IMR-90 (cell line): ENCODE data around the gene MRPS15. TPM values are rescaled to one million over a fixed set of nuclear protein-coding genes. Genes with fewer than 3 reads are reported as not detected.
A peak's percentile ranks its signal among the peaks of the same experiment; 100 is the strongest.

ENCODE experiments used
- ATAC-seq: fragments of 200-7000 bp; cut with Tn5 transposase; 2 replicates; pipeline ENCODE4 v1.9.1; 2020; ENCODE audit warnings: low read depth, mild to moderate bottlenecking, moderate library complexity
- BruUV-seq: library from RNA; stranded (reverse); fragments of 400-500 nt; replicated peaks from 2 replicates; lab custom pipeline; 2021; lab: Mats Ljungman, UMichigan
- CTCF ChIA-PET: fragments of 300-600 bp; formaldehyde crosslinking; extraction: SDS; loops from one replicate; lab custom pipeline; 2021; ENCODE audit warnings: antibody characterized with exemption; lab: Yijun Ruan, JAX
- POLR2A ChIA-PET: fragments of 300-600 bp; sonication (Branson Sonifier 250); formaldehyde crosslinking; loops from one replicate; lab custom pipeline; 2022; ENCODE audit warnings: antibody characterized with exemption; ENCODE audit not compliant: unreplicated experiment; lab: Charles Lee
- DNase-seq: peaks from one replicate; pipeline ENCODE4 v3.0.0; 2013
- H2AFZ ChIP-seq: replicated peaks from 2 replicates; pipeline ENCODE3; 2013; ENCODE audit warnings: low read length, mild to moderate bottlenecking; ENCODE audit not compliant: poor library complexity
- H2AK5ac ChIP-seq: 2 replicates; pipeline ENCODE4 v1.6.1; 2013; ENCODE audit warnings: low read depth, low read length, inconsistent platforms
- H2AK9ac ChIP-seq: replicated peaks from 2 replicates; pipeline ENCODE3; 2013; ENCODE audit warnings: mild to moderate bottlenecking, low read depth, low read length, moderate library complexity; ENCODE audit not compliant: poor library complexity
- H2BK120ac ChIP-seq: 2 replicates; pipeline ENCODE4 v1.6.1; 2013; ENCODE audit warnings: low read depth, low read length, inconsistent platforms
- H2BK15ac ChIP-seq: 3 replicates; pipeline ENCODE4 v1.6.1; 2013; ENCODE audit warnings: low read depth, low read length, inconsistent platforms
- H2BK20ac ChIP-seq: 2 replicates; pipeline ENCODE4 v1.6.1; 2013; ENCODE audit warnings: low read depth, mild to moderate bottlenecking, inconsistent platforms, low read length, moderate library complexity
- H2BK5ac ChIP-seq: 2 replicates; pipeline ENCODE4 v1.6.1; 2013; ENCODE audit warnings: mild to moderate bottlenecking, low read depth, low read length, inconsistent platforms; ENCODE audit not compliant: poor library complexity, severe bottlenecking
- H3K14ac ChIP-seq: replicated peaks from 2 replicates; pipeline ENCODE4 v1.6.1; 2013; ENCODE audit warnings: low read depth, low read length, inconsistent platforms
- H3K18ac ChIP-seq: 2 replicates; pipeline ENCODE4 v1.6.1; 2013; ENCODE audit warnings: low read depth, low read length, control low read depth
- H3K23ac ChIP-seq: 2 replicates; pipeline ENCODE4 v1.6.1; 2013; ENCODE audit warnings: low read depth, low read length, inconsistent platforms
- H3K27ac ChIP-seq: 2 replicates; pipeline ENCODE4 v1.5.1; 2013; ENCODE audit warnings: mild to moderate bottlenecking, control low read depth, low read length; ENCODE audit not compliant: insufficient read depth
- H3K27me3 ChIP-seq: 2 replicates; pipeline ENCODE4 v1.6.1; 2013; ENCODE audit warnings: low read length; ENCODE audit not compliant: control insufficient read depth, insufficient read depth
- H3K36me3 ChIP-seq: 2 replicates; pipeline ENCODE4 v1.6.1; 2013; ENCODE audit warnings: low read length, mixed read lengths; ENCODE audit not compliant: control insufficient read depth, insufficient read depth
- H3K4ac ChIP-seq: 2 replicates; pipeline ENCODE4 v1.6.1; 2013; ENCODE audit warnings: low read depth, low read length, inconsistent platforms
- H3K4me1 ChIP-seq: 2 replicates; pipeline ENCODE4 v1.6.1; 2013; ENCODE audit warnings: low read length, mixed read lengths; ENCODE audit not compliant: control insufficient read depth, insufficient read depth
- H3K4me2 ChIP-seq: 2 replicates; pipeline ENCODE4 v1.6.1; 2013; ENCODE audit warnings: low read depth, mild to moderate bottlenecking, control low read depth, low read length, moderate library complexity
- H3K4me3 ChIP-seq: 2 replicates; pipeline ENCODE4 v1.5.1; 2013; ENCODE audit warnings: low read depth, mild to moderate bottlenecking, control low read depth, low read length, moderate library complexity; ENCODE audit not compliant: insufficient read depth
- H3K56ac ChIP-seq: 2 replicates; pipeline ENCODE4 v1.6.1; 2013; ENCODE audit warnings: low read length, inconsistent platforms; ENCODE audit not compliant: insufficient read depth; ENCODE audit errors: extremely low read depth
- H3K79me1 ChIP-seq, 2 experiments: 2 replicates each; pipeline ENCODE4 v1.6.1; 2013; ENCODE audit warnings: low read length in 2 of 2, inconsistent platforms in 1 of 2, low read depth in 1 of 2
- H3K9ac ChIP-seq: 2 replicates; pipeline ENCODE4 v1.6.1; 2013; ENCODE audit warnings: low read depth, low read length, control low read depth
- H3K9me1 ChIP-seq: 2 replicates; pipeline ENCODE4 v1.6.1; 2013; ENCODE audit warnings: low read length, inconsistent platforms; ENCODE audit not compliant: insufficient read depth
- H3K9me3 ChIP-seq: 2 replicates; pipeline ENCODE4 v1.6.1; 2013; ENCODE audit warnings: low read length; ENCODE audit not compliant: control insufficient read depth, insufficient read depth
- H4K20me1 ChIP-seq: 2 replicates; pipeline ENCODE4 v1.6.1; 2013; ENCODE audit warnings: low read length, inconsistent platforms; ENCODE audit not compliant: insufficient read depth
- H4K5ac ChIP-seq: 2 replicates; pipeline ENCODE4 v1.6.1; 2013; ENCODE audit warnings: mild to moderate bottlenecking, low read depth, low read length, control low read depth
- H4K8ac ChIP-seq, 2 experiments: 2 replicates each; pipeline ENCODE4 v1.6.1; 2013; ENCODE audit warnings: low read depth in 2 of 2, low read length in 2 of 2, control low read depth in 1 of 2, inconsistent platforms in 1 of 2
- H4K91ac ChIP-seq: 2 replicates; pipeline ENCODE4 v1.6.1; 2013; ENCODE audit warnings: low read depth, low read length, inconsistent platforms; ENCODE audit not compliant: insufficient read depth
- CEBPB ChIP-seq: IDR thresholded peaks from 2 replicates; pipeline ENCODE4 v1.6.1; 2012; ENCODE audit warnings: low read depth, low read length, improper control_type of control experiment
- POLR2A ChIP-seq: IDR thresholded peaks from 2 replicates; pipeline ENCODE4 v1.6.1; 2012; ENCODE audit warnings: mild to moderate bottlenecking, low read depth, low read length
- SMC3 ChIP-seq: fragments of 150-350 bp; IDR thresholded peaks from 2 replicates; pipeline ENCODE4 v1.6.1; 2016; ENCODE audit warnings: low read depth, mild to moderate bottlenecking, antibody characterized with exemption, low read length, moderate library complexity
- WGBS, 2 experiments: methylation state at CpG; one replicate each; pipeline versions ENCODE4 v1.1.5 to v1.1.7; 2013; ENCODE audit warnings: missing lambda C conversion rate in 2 of 2; ENCODE audit not compliant: insufficient read length in 1 of 2; ENCODE audit errors: extremely low coverage in 2 of 2; 5-methylcytosine and 5-hydroxymethylcytosine counted together
- dilution Hi-C: fragments of 300-500 bp; cut with HindIII; formaldehyde crosslinking; loops from one replicate; pipeline ENCODE4 v1.14.3; 2018; ENCODE audit warnings: low sequenced_read_pairs; ENCODE audit not compliant: unreplicated experiment
- in situ Hi-C: fragments of 300-500 bp; cut with MboI; formaldehyde crosslinking; loops from 3 replicates; pipeline ENCODE4 v1.14.3; 2019; ENCODE audit warnings: low sequenced_read_pairs, inconsistent platforms, mixed read lengths
- intact Hi-C: fragments of 100-400 bp; cut with micrococcal nuclease; formaldehyde crosslinking; loops from 2 replicates; pipeline ENCODE4 v1.10.0; 2022
- polyA plus RNA-seq, 3 experiments: library from polyadenylated mRNA; depleted of rRNA; stranded (reverse); fragments of >200 nt; gene quantifications; 2 replicates each; pipeline ENCODE4 v1.2.3, GENCODE V29; 2012; ENCODE audit warnings: low replicate concordance in 1 of 3
- total RNA-seq: library from RNA; depleted of rRNA; stranded (reverse); fragments of >200 nt; gene quantifications from 2 replicates; pipeline ENCODE4 v1.2.3, GENCODE V29; 2012
- TF ChIP-seq, protein P1 (sequence below): fragments of 150-350 bp; IDR thresholded peaks from 2 replicates; pipeline ENCODE4 v1.6.1; 2016; ENCODE audit warnings: low read depth, mild to moderate bottlenecking, low read length, moderate library complexity, borderline replicate concordance

MRPS15 gene
- total and polyA plus RNA-seq, 2 of the 4 experiments (the other 2 are of a cell fraction), result 46.1 to 77.9 TPM

DNA sequence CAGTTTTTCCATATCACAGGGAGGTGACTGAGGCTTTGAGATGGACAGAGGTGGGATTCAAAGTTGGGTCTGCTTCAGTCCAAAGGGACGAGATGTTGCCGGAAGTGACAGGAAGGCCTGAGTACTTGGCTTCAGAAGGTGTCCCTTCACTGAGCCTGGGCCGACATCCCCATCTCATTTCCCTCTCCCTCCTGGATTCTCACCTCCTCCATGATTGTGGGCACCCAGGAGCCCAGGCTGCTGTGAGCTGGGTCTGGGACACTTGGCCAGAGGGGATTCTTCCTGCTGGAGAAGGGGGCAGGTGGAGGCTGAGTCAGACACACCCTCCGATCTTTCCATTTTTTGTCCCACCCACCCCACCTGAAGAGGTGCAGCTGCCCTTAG is 2.8 kb upstream of the MRPS15 start:
- Histone ChIP-seq H4K8ac (no peak overlapping the region), H3K36me3 (peaks cover 5% of the 10 kb centered on the region; the same call in 1 of the 2 replicates), H3K4ac (no peak overlapping the region), H4K91ac (no peak overlapping the region), H3K4me2 (no peak overlapping the region), H3K4me3 (no peak overlapping the region), H2AK9ac (peak overlapping the region; percentile 11), H3K27ac (no peak overlapping the region), H2BK20ac (no peak overlapping the region), H3K79me1 (peaks cover 13 to 14% of the 10 kb centered on the region in 2 experiments; a peak in 3 of 4 replicates), H3K9me3 (no peaks in the 10 kb centered on the region), H3K4me1 (peaks cover 6% of the 10 kb centered on the region), H3K18ac (no peak overlapping the region), H3K27me3 (peaks cover 5% of the 10 kb centered on the region; the same call in 1 of the 2 replicates), H2BK120ac (no peak overlapping the region), H2AK5ac (no peak overlapping the region), H3K56ac (no peak overlapping the region), H2BK15ac (no peak overlapping the region), H3K9ac (no peak overlapping the region), H3K23ac (no peak overlapping the region), H3K9me1 (peaks cover 8% of the 10 kb centered on the region), H4K5ac (no peak overlapping the region), H3K14ac (no peak overlapping the region), H2AFZ (no peak overlapping the region), H4K20me1 (no peaks in the 10 kb centered on the region), H2BK5ac (no peak overlapping the region)
- ATAC-seq (no peak), DNase-seq (no peak)
- no TSS peak for BruUV-seq
- in situ Hi-C loops (loop anchor here (25.0 kb wide), 1 partner anchor 1545 kb away; the partner anchor contains the start of genes FHL3 and UTP11), dilution Hi-C loops (no loop called here), intact Hi-C loops (no loop called here)
- POLR2A ChIA-PET, result no interaction called here
- CTCF ChIA-PET, result no interaction called here
- TF ChIP-seq, protein P1, sequence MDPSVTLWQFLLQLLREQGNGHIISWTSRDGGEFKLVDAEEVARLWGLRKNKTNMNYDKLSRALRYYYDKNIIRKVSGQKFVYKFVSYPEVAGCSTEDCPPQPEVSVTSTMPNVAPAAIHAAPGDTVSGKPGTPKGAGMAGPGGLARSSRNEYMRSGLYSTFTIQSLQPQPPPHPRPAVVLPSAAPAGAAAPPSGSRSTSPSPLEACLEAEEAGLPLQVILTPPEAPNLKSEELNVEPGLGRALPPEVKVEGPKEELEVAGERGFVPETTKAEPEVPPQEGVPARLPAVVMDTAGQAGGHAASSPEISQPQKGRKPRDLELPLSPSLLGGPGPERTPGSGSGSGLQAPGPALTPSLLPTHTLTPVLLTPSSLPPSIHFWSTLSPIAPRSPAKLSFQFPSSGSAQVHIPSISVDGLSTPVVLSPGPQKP, result no peak
- no peak for TF ChIP-seq POLR2A
- TF ChIP-seq SMC3, result no peak
- TF ChIP-seq CEBPB, result no peak
- WGBS, 2 experiments, result 100% methylated on average over 2 of the region's 4 CpGs; no CpG with 5 or more reads in 1 of the 2 experiments
